Aorta (tissue), 5 donors: ENCODE data around the gene TBC1D22A. TPM values are rescaled to one million over a fixed set of nuclear protein-coding genes. Genes with fewer than 3 reads are reported as not detected.

Experiments
- ATAC-seq: fragments of 200-7000 bp; cut with Tn5 transposase; one replicate; pipeline ENCODE4 v1.9.1; 2022; ENCODE audit warnings: moderate library complexity; ENCODE audit not compliant: low FRiP score
- DNase-seq, 2 donors: peaks; one replicate each; pipeline ENCODE4 v3.0.0-alpha.2; 2020
- H3K27ac ChIP-seq, 2 donors: one replicate each; pipeline ENCODE4 v1.5.1; 2013; ENCODE audit warnings: low read length in 2 of 2, mild to moderate bottlenecking in 2 of 2, moderate library complexity in 2 of 2, control low read depth in 1 of 2, inconsistent platforms in 1 of 2, low read depth in 1 of 2
- H3K27me3 ChIP-seq, 2 donors: one replicate each; pipeline ENCODE4 v1.6.1; 2013; ENCODE audit warnings: control low read depth in 1 of 2, low read length in 1 of 2, mild to moderate bottlenecking in 1 of 2, moderate library complexity in 1 of 2; ENCODE audit not compliant: insufficient read depth in 2 of 2, control insufficient read depth in 1 of 2
- H3K36me3 ChIP-seq, 2 donors: one replicate each; pipeline ENCODE4 v1.6.1; 2013; ENCODE audit warnings: control low read depth in 1 of 2, low read length in 1 of 2, mild to moderate bottlenecking in 1 of 2; ENCODE audit not compliant: insufficient read depth in 2 of 2, control insufficient read depth in 1 of 2
- H3K4me1 ChIP-seq, 2 donors: one replicate each; pipeline ENCODE4 v1.6.1; 2013; ENCODE audit warnings: low read length in 2 of 2, control low read depth in 1 of 2, mild to moderate bottlenecking in 1 of 2, moderate library complexity in 1 of 2; ENCODE audit not compliant: insufficient read depth in 2 of 2, control insufficient read depth in 1 of 2
- H3K4me3 ChIP-seq, 2 donors: one replicate each; pipeline ENCODE4 v1.5.1; 2013; ENCODE audit warnings: low read length in 2 of 2, control low read depth in 1 of 2, mild to moderate bottlenecking in 1 of 2
- H3K9me3 ChIP-seq: one replicate; pipeline ENCODE4 v1.6.1; 2013; ENCODE audit warnings: mild to moderate bottlenecking, low read length; ENCODE audit not compliant: control insufficient read depth
- WGBS, 2 donors: extraction: QIAGEN DNeasy Blood & Tissue Kit; methylation state at CpG; one replicate each; pipeline ENCODE4 v1.1.7; 2013; 5-methylcytosine and 5-hydroxymethylcytosine counted together
- intact Hi-C, 2 donors: fragments of 100-400 bp; cut with DNase I; formaldehyde crosslinking; loops; one replicate each; pipeline versions ENCODE4 v1.14.2 to v1.15.0; 2022
- polyA plus RNA-seq, 2 donors: library from polyadenylated mRNA; stranded (reverse); fragments of 200-250 nt; gene quantifications; one replicate each; pipeline ENCODE4 v1.2.3, GENCODE V29; 2013
- total RNA-seq, 2 donors: library from RNA; stranded (reverse); fragmentation: NEBNext Ultra II Directional; extraction: Animal tissue kit (Norgen Biotek cat#: 25700); gene quantifications; one replicate each; pipeline ENCODE4 v1.2.1, GENCODE V29; 2021
- donor health status: healthy with polysubstance abuse.
- donor health status: Bipolar disorder and iron deficiency.
- donor health status: DM: no; HTN: no; CAD: no.
- donor health status: DM: no; HTN: no; CAD: no.
- donor health status: DM: yes; HTN: yes; CAD: no.

TBC1D22A gene
- total and polyA plus RNA-seq, 4 donors: 10.8 to 37.1 (median 17.9) TPM

GRCh38 chr22:47053013-47053725 is 290.7 kb downstream of the TBC1D22A start:
- intact Hi-C loops: no loop called here
- 82 to 86% methylated on average over 14 of the region's 14 CpGs for WGBS, 2 donors

GRCh38 chr22:47053726-47054141 is 291.3 kb downstream of the TBC1D22A start:
- H3K9me3 ChIP-seq: no peaks in the 10 kb centered on the region
- no peaks in the 10 kb centered on the region for H3K27me3 ChIP-seq
- no peak overlapping the region for H3K27ac ChIP-seq
- DNase-seq (peak in 1 of 2 donors; percentile 57), ATAC-seq (no peak)
- no peaks in the 10 kb centered on the region for H3K4me1 ChIP-seq
- H3K36me3 ChIP-seq: no peaks in the 10 kb centered on the region
- H3K4me3 ChIP-seq: no peak overlapping the region
- intact Hi-C loops: no loop called here
- 77 to 80% methylated on average over 12 of the region's 12 CpGs for WGBS, 2 donors

More at GRCh38 chr22:47053013-47053725, 290.7 kb downstream of the TBC1D22A start:
- DNase-seq: no peak
- Histone ChIP-seq H3K27ac (no peak overlapping the region), H3K27me3 (no peaks in the 10 kb centered on the region), H3K9me3 (no peaks in the 10 kb centered on the region), H3K36me3 (no peaks in the 10 kb centered on the region), H3K4me3 (no peak overlapping the region), H3K4me1 (no peaks in the 10 kb centered on the region)
- no peak for ATAC-seq

GRCh38 chr22:47054231-47055072 is 292.0 kb downstream of the TBC1D22A start:
- Histone ChIP-seq H3K27ac (no peak overlapping the region), H3K36me3 (no peaks in the 10 kb centered on the region), H3K4me3 (no peak overlapping the region), H3K27me3 (no peaks in the 10 kb centered on the region), H3K4me1 (no peaks in the 10 kb centered on the region), H3K9me3 (no peaks in the 10 kb centered on the region)
- ATAC-seq (no peak), DNase-seq (peak; percentile 23 to 41)
- 92 to 95% methylated on average over 26 to 28 of the region's 28 CpGs for WGBS, 2 donors
- intact Hi-C loops: no loop called here

- Histone ChIP-seq H3K36me3 (no peaks in the 10 kb centered on the region), H3K4me3 (no peak overlapping the region), H3K4me1 (no peaks in the 10 kb centered on the region), H3K27ac (no peak overlapping the region), H3K27me3 (no peaks in the 10 kb centered on the region), H3K9me3 (no peaks in the 10 kb centered on the region)
- intact Hi-C loops: no loop called here
- DNase-seq: peak in 1 of 2 donors; percentile 44
- WGBS, 2 donors: 95 to 96% methylated on average over 4 to 5 of the region's 5 CpGs
- no peak for ATAC-seq
These were observed 292.6 kb downstream of the TBC1D22A start for GRCh38 chr22:47055073-47055355.

- Histone ChIP-seq H3K4me1 (no peaks in the 10 kb centered on the region), H3K9me3 (no peaks in the 10 kb centered on the region), H3K36me3 (no peaks in the 10 kb centered on the region), H3K27me3 (no peaks in the 10 kb centered on the region), H3K4me3 (no peak overlapping the region), H3K27ac (no peak overlapping the region)
- DNase-seq: peak; percentile 21 to 35
- intact Hi-C loops: no loop called here
- no peak for ATAC-seq
- WGBS, 2 donors: 96% methylated on average over 4 of the region's 4 CpGs
These were observed 293.0 kb downstream of the TBC1D22A start for GRCh38 chr22:47055461-47055860.

GRCh38 chr22:47055921-47056320 is 293.5 kb downstream of the TBC1D22A start:
- H3K27me3 ChIP-seq: no peaks in the 10 kb centered on the region
- 86 to 92% methylated on average over 15 of the region's 15 CpGs for WGBS, 2 donors
- DNase-seq (peak; percentile 23 to 46), ATAC-seq (no peak)
- no peaks in the 10 kb centered on the region for H3K36me3 ChIP-seq
- no peak overlapping the region for H3K4me3 ChIP-seq
- no peaks in the 10 kb centered on the region for H3K4me1 ChIP-seq
- no peak overlapping the region for H3K27ac ChIP-seq
- no peaks in the 10 kb centered on the region for H3K9me3 ChIP-seq
- intact Hi-C loops: no loop called here

GRCh38 chr22:47056361-47056760 is 293.9 kb downstream of the TBC1D22A start:
- no peaks in the 10 kb centered on the region for H3K9me3 ChIP-seq
- no peak overlapping the region for H3K27ac ChIP-seq
- no peaks in the 10 kb centered on the region for H3K27me3 ChIP-seq
- no peak overlapping the region for H3K4me3 ChIP-seq
- DNase-seq (peak in 1 of 2 donors; percentile 26), ATAC-seq (no peak)
- H3K4me1 ChIP-seq: no peaks in the 10 kb centered on the region
- intact Hi-C loops: no loop called here
- peaks cover 0 to 2% of the 10 kb centered on the region in 2 donors for H3K36me3 ChIP-seq
- 82 to 87% methylated on average over 9 of the region's 9 CpGs for WGBS, 2 donors

GRCh38 chr22:47056776-47057470 is 294.5 kb downstream of the TBC1D22A start:
- no peaks in the 10 kb centered on the region for H3K27me3 ChIP-seq
- no peaks in the 10 kb centered on the region for H3K9me3 ChIP-seq
- H3K4me3 ChIP-seq: no peak overlapping the region
- WGBS, 2 donors: 95 to 96% methylated on average over 18 of the region's 18 CpGs
- intact Hi-C loops: no loop called here
- ATAC-seq: no peak
- no peaks in the 10 kb centered on the region for H3K4me1 ChIP-seq
- DNase-seq: peak; percentile 36 to 40
- H3K36me3 ChIP-seq: peaks cover 0 to 2% of the 10 kb centered on the region in 2 donors
- H3K27ac ChIP-seq: no peak overlapping the region
